ENCODE results near the gene FLII.
"Not testable (repeated sequence)": the region's sequence is repeated elsewhere in the genome, so short reads cannot be mapped to it uniquely, and the experiment has no call there.

Gene FLII

DNA sequence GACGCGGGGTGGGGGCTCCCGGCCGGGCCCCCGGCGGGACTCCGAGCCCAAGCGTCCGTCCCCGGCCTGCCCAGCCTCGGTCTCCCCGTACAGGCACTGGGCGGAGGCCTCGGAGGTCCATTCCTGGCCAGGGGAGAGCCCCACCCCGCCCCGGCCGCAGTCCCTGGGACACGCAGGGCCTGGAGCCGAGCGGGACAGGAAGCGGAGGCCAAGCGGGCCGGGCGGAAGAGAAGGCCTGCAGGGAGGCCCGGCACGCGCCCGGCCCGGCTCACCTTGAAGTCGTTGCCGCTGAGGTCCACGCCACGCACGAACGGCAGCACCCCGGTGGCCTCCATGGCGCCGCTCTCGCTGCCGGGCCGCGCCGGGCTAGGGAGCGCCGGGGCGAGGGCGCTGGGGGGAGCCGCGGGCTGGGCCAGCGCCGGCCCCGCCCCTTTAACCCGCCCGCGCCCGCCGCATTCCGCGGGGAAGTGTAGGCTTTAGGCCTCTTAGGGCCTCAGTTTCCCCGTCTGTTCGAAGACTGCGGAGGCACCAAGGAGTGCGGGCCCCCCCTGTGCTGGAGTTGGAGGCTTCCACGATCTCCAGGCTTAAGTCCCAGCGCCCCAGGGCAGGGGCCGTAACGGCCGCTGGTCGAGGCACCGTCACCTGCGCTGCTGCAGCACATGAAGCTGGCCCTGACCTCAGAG, at the start of gene FLII:
FLII (minus strand) TSS at position 383 of the 683 bp plus-strand sequence; CDS start at position 335, 48 bp downstream.
- Mint-ChIP-seq H3K4me1 (peaks cover 26 to 57% of the 10 kb centered on the region in 2 donors), H3K4me3 (peak within 1 kb of the TSS; percentile 95 to 100), H3K27ac (peak within 1 kb of the TSS; percentile 87), H3K36me3 (peaks cover 16 to 28% of the 10 kb centered on the region in 2 donors), H3K9me3 (no peaks in the 10 kb centered on the region), H3K27me3 (no peaks in the 10 kb centered on the region)
- peak; percentile 36 for DNase-seq
- peak; percentile 46 to 49 for ATAC-seq (replicated peaks)

DNA sequence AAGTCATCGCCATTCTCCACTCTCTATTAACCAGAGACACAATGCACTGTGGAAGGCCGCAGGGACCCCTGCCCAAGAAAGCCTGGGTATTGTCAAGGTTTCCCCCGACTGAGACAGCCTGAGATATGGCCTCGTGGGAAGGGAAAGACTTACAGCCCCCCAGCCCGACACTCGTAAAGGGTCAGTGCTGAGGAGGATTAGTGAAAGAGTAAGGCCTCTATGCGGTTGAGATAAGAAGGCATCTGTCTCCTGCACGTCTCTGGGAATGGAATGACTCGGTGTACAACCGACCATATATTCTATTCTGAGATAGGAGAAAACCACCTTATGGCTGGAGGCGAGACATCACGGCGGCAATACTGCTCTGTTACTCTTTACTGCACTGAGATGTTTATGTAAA, 44.7 kb upstream of the FLII start:
- H3K27me3 Mint-ChIP-seq; H3K27ac Mint-ChIP-seq; DNase-seq; H3K4me3 Mint-ChIP-seq; H3K9me3 Mint-ChIP-seq; ATAC-seq (replicated peaks): not testable (repeated sequence)
- Mint-ChIP-seq H3K36me3 (peaks cover 30 to 34% of the 10 kb centered on the region in 2 donors), H3K4me1 (peaks cover 0 to 13% of the 10 kb centered on the region in 2 donors)

DNA sequence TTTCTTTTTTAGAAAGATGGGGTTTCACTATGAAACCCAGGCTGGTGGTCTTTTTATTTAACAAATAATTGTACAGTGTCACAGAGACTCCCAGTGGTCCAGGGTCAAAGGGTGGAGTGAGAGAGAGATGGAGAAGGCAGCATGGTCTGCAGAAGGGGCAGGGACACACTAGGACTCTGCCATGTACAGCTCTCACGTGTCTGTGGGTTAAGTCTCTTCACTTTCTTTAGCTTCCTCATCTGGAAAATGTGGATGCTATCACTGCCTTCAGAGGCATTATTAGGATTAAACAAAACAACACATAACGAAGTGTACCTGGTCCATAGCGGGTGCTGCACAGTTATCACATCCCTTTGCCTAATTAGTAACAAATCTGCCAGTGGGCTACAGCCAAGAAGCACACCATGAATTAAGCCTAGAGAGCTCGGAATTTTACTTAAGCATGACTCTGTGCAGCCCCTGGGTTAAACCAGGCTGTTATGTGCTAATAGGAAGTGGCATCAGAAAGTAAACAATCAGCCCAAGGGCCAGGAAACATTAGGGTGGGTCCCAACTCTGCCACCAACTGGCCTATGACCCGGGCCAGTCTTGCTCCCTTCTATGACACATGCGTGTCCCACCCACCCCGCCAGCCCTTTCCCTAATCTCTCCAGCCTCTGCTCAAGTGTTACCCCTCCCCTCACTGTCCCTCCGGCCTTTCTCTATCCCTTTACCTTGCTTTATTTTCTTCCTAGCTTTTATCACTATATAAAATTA, 42.4 kb upstream of the FLII start:
- peaks cover 30 to 36% of the 10 kb centered on the region in 2 donors for H3K36me3 Mint-ChIP-seq
- H3K4me1 Mint-ChIP-seq, result peaks cover 4 to 19% of the 10 kb centered on the region in 2 donors
- H3K27ac Mint-ChIP-seq, result no peak overlapping the region
- no peaks in the 10 kb centered on the region for H3K9me3 Mint-ChIP-seq
- H3K4me3 Mint-ChIP-seq, result no peak overlapping the region
- ATAC-seq (replicated peaks) (no peak), DNase-seq (no peak)
- no peaks in the 10 kb centered on the region for H3K27me3 Mint-ChIP-seq

DNA sequence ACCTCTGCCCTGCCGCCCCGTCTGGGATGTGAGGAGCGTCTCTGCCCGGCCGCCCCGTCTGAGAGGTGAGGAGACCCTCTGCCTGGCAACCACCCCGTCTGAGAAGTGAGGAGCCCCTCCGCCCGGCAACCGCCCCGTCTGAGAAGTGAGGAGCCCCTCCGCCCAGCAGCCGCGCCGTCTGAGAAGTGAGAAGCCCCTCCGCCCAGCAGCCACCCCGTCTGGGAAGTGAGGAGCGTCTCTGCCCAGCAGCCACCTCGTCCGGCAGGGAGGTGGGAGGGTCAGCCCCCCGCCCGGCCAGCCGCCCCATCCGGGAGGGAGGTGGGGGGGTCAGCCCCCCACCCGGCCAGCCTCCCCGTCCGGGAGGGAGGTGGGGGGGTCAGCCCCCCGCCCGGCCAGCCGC, 39.5 kb upstream of the FLII start:
- not testable (repeated sequence) for H3K9me3 Mint-ChIP-seq; DNase-seq; H3K27me3 Mint-ChIP-seq; H3K27ac Mint-ChIP-seq; ATAC-seq (replicated peaks); H3K4me3 Mint-ChIP-seq
- peaks cover 35 to 51% of the 10 kb centered on the region in 2 donors for H3K36me3 Mint-ChIP-seq
- H3K4me1 Mint-ChIP-seq, result peaks cover 5 to 14% of the 10 kb centered on the region in 2 donors

DNA sequence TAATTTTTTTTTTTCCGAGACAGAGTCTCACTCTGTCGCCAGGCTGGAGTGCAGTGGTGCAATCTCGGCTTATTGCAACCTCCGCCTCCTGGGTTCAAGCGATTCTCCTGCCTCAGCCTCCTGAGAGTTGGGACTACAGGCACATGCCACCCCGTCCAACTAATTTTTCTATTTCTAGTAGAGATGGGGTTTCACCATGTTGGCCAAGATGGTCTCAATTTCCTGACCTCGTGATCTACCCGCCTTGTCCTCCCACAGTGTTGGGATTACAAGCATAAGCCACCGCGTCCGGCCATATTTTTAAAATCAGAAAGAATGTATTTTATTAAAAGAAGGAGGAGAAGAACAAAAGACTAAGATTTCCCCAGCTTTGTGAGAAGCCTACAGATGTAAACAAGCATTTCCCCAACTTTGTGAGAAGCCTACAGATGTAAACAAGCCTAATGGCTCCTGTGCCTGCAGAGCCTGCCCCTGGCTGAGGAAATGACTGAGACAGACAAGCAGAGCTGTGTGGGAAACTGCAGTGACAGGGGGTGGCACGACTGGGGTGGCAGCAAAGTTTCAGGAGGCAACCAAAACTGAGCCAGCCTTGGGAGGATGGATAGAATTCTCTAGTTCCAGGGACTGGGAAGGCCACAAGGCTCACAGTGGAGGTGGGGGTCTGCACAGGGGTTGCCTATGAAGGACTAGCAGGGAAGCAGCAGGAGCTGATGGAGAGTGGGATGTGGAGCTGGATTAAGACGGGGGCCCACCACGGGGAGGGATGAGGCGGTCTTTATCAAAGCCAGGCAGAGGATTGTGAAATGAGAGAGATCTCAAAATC, 33.4 kb upstream of the FLII start:
- DNase-seq, result no peak
- Mint-ChIP-seq H3K9me3 (no peaks in the 10 kb centered on the region), H3K36me3 (peaks cover 53 to 66% of the 10 kb centered on the region in 2 donors), H3K27me3 (no peaks in the 10 kb centered on the region), H3K27ac (peak overlapping the region; percentile 17), H3K4me1 (peaks cover 5 to 6% of the 10 kb centered on the region in 2 donors), H3K4me3 (no peak overlapping the region)
- ATAC-seq (replicated peaks), result no peak

DNA sequence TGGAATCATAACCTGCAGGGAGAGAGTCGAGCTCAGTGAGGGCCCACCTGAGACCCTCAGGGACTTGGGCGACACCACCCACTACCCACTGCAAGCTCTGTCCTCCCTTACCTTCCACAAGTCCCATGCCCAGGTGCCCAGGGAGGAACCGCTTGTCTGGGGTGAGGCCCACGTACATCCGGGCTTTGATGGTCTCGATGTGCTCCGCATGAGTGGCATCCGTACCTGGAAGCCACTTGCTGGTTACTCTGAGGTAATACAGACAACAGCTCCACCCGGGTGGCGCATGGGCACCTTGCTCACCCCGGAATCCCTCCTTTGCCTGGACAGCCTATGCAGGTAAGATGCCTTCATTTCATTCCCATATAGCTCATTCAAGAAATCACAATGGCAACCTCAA, 26.8 kb upstream of the FLII start:
- Mint-ChIP-seq H3K27me3 (no peaks in the 10 kb centered on the region), H3K4me3 (no peak overlapping the region), H3K4me1 (no peaks in the 10 kb centered on the region), H3K36me3 (peaks cover 53 to 71% of the 10 kb centered on the region in 2 donors), H3K27ac (no peak overlapping the region), H3K9me3 (no peaks in the 10 kb centered on the region)
- DNase-seq (no peak), ATAC-seq (replicated peaks) (no peak)

DNA sequence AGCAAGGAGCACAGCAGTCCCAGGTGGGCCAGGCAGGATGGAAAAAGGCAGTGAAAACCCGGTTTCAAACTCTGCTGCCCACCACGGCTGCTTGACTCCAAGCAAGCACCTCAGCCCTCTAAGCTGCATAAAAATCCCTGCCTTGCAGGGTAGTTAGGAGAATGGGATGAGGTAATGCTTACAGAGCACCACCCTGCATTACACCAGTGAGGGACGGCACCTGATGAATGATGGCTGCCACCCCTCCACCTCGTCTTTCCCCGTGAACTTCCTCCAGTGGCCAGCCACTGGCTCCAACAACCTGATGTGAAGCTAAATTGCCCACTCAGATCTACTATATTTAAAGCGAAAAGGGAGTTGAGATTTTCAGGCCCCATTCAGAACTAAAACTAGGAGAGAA, 23.2 kb upstream of the FLII start:
- no peak for ATAC-seq (replicated peaks)
- Mint-ChIP-seq H3K4me1 (no peaks in the 10 kb centered on the region), H3K36me3 (peaks cover 44 to 54% of the 10 kb centered on the region in 2 donors), H3K9me3 (no peaks in the 10 kb centered on the region), H3K27me3 (no peaks in the 10 kb centered on the region), H3K27ac (no peak overlapping the region), H3K4me3 (no peak overlapping the region)
- DNase-seq, result no peak

DNA sequence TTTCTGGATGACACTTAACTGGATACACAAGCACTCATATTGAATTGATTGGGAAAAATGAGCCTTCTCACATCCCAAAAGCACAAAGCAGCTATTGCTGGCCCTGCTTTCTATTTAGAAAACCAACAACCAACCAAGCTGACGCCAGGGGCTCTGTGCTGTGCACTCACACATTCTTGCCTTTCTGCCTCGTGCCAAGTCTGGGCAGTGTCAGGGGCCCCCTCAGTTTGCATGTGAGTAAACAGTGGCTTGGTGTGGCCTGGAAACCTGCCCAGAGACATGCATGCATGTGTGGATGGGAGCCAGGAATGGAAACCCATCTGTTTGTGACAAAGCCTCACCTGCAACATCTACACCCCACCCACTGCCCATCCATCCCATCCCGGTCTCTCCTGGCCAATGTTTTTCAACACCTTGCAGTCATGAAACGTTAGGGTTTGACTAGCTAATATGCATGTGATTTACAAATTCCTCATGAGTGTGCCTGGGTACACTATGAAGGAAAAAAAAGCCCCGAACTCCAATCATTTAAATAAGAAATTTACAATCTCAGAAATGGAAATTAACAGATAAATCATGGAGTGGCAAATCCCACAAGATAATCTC, 22.3 kb upstream of the FLII start:
- H3K9me3 Mint-ChIP-seq, result no peaks in the 10 kb centered on the region
- no peak for DNase-seq
- H3K36me3 Mint-ChIP-seq, result peaks cover 47 to 58% of the 10 kb centered on the region in 2 donors
- H3K4me1 Mint-ChIP-seq, result no peaks in the 10 kb centered on the region
- ATAC-seq (replicated peaks), result no peak
- H3K27ac Mint-ChIP-seq, result no peak overlapping the region
- H3K27me3 Mint-ChIP-seq, result no peaks in the 10 kb centered on the region
- H3K4me3 Mint-ChIP-seq, result no peak overlapping the region

DNA sequence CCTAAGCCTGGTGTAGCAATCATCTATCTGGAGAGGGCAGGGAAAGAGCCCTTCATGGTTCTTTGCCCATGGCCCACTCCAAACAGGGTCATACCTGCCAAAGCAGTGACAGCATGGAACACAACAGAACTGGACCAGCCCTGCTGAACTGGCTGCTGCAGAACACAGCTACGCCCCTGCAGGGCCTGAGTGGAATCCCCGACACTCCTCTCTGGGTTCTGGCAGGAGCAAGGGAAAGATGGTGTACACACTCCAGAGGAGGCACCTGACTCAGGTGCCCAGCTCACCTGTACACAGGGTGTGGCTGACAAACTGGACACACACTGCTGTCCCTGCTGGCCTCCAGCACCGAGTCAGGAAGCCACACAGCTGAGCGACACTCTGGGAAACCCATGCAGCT, 21.7 kb upstream of the FLII start:
- Mint-ChIP-seq H3K9me3 (no peaks in the 10 kb centered on the region), H3K36me3 (peaks cover 43 to 53% of the 10 kb centered on the region in 2 donors), H3K4me3 (no peak overlapping the region), H3K27ac (no peak overlapping the region), H3K4me1 (no peaks in the 10 kb centered on the region), H3K27me3 (no peaks in the 10 kb centered on the region)
- ATAC-seq (replicated peaks) (no peak), DNase-seq (no peak)

DNA sequence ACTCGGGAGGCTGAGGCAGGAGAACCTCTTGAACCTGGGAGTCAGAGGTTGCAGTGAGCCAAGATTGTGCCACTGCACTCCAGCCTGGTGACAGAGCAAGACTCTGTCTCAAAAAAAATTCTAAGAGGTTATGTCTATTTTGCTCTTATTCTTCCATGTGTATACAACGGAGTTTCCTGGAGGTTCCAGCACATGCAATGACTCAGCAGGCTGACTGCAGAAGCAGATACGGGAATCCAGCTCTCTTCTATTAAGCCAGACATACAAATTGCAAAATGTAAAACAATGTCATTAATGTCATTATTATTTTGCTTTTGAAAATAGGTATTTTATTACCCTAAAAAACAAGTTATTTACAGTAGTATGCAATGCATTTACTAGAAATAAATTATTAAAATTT, 20.3 kb upstream of the FLII start:
- H3K36me3 Mint-ChIP-seq, result peaks cover 35 to 45% of the 10 kb centered on the region in 2 donors
- H3K27me3 Mint-ChIP-seq, result no peaks in the 10 kb centered on the region
- H3K4me1 Mint-ChIP-seq, result no peaks in the 10 kb centered on the region
- H3K27ac Mint-ChIP-seq, result no peak overlapping the region
- H3K4me3 Mint-ChIP-seq, result no peak overlapping the region
- no peak for DNase-seq
- no peak for ATAC-seq (replicated peaks)
- H3K9me3 Mint-ChIP-seq, result no peaks in the 10 kb centered on the region

DNA sequence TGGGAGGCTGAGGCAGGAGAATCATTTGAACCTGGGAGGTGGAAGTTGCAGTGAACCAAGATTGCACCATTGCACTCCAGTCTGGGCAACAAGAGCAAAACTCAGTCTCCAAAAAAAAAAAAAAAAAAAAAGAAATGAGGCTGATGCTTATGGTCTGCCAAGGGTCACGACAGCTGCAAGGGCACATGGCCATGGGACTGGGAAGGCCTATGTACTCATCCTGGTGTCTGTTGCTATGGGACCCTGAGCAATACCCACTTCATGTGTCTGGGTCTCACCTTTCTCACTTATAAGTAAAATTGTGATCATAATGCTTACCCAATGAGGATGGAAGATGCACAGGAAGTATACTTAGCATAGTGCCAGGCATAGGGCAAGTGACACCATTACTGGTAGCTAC, 18.5 kb upstream of the FLII start:
- peaks cover 32 to 36% of the 10 kb centered on the region in 2 donors for H3K36me3 Mint-ChIP-seq
- H3K27ac Mint-ChIP-seq, result no peak overlapping the region
- no peaks in the 10 kb centered on the region for H3K9me3 Mint-ChIP-seq
- H3K27me3 Mint-ChIP-seq, result no peaks in the 10 kb centered on the region
- H3K4me1 Mint-ChIP-seq, result no peaks in the 10 kb centered on the region
- DNase-seq (no peak), ATAC-seq (replicated peaks) (no peak)
- no peak overlapping the region for H3K4me3 Mint-ChIP-seq

DNA sequence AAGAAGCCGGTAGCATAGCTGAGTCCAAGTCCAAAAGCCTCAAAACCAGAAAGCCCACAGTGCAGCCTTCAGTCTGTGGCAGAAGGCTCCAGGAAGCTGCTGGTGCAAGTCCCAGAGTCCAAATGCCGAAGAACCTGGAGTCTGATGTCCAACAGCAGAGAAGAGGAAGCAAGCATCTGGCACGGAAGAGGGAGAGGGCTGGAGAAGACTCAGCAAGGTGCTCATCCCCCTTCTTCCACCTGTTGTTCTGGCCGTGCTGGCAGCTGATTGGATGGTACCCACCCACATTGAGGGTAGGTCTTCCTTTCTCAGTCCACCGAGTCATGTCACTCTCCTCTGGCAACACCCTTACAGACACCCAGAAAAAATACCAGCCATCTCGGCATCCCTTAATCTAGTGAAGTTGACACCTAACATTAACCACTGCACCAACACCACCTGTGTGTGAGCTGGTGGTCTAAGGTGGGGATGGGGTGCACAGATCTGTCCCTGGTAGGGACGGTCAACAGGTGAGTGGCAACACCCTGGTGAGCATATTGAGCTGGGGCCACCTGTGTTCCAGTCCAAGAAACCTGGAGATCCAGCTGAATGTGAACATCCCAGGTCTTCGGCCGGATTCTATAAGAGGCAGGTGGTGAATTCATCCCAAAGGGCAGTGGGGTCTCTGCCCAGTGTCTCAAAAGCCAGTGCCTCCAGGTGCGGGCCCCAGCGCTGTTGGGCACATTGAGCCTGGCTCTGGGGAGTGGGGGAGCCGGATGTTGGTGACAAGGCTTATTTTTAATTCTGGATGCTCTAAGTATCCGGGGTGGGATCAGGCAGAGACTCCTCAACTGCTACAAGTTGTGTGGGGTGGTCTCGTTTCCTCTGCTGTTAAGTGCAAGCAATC, 11.8 kb upstream of the FLII start:
- Mint-ChIP-seq H3K27ac (peak overlapping the region; percentile 73), H3K9me3 (no peaks in the 10 kb centered on the region), H3K4me1 (peaks cover 0 to 6% of the 10 kb centered on the region in 2 donors), H3K36me3 (peaks cover 11 to 18% of the 10 kb centered on the region in 2 donors), H3K4me3 (no peak overlapping the region), H3K27me3 (no peaks in the 10 kb centered on the region)
- DNase-seq (no peak), ATAC-seq (replicated peaks) (peak in 1 of 2 donors; percentile 10)

DNA sequence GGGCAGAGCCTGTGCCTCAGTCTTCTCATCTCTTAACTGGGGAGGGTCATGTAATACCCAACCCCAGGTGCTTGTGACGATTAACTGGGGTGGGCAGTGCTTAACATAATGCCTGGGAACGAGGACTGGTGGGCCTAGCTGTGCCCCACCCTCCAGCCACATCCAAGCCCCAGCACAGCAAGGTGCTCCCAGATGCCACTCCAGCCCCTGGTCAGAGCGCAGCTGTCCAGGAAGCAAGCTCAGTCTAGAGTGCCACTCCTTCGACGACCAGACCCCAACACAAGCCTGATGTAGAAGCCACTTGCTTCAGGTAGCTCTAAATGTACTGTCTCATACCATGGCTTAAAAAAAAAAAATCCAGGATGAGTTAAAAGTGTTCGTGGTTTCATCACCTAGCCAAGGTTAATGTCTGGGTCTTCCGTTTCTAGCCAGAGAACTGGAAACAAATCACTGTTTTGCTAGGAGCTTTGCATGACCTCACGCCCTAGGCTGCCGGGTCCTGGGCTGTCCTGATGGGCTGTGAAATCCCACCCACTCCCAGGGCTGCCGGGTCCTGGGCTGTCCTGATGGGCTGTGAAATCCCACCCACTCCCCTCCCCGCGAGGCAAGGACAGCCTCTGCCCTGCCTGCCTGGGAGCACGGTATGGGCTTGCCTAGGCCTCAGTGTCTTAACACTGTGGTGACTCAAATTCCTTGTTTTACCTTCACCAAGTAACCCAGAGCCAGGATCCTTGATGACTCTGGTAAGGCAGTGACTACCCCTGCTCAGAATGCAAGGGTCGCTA, 9.6 kb upstream of the FLII start:
- Mint-ChIP-seq H3K27me3 (no peaks in the 10 kb centered on the region), H3K27ac (no peak overlapping the region), H3K36me3 (peaks cover 18 to 20% of the 10 kb centered on the region in 2 donors), H3K9me3 (no peaks in the 10 kb centered on the region), H3K4me1 (peaks cover 0 to 8% of the 10 kb centered on the region in 2 donors), H3K4me3 (no peak overlapping the region)
- ATAC-seq (replicated peaks) (no peak), DNase-seq (no peak)

Measured in stimulated activated naive B cell treated with anti-CD40 and anti-IgM and Interleukin-4, amounts not matched to agents 10 μg/mL and 1 μg/mL and 100 μg/mL, for 72 hours (primary cell).